Peyer's patch (tissue), 4 donors: ENCODE data around the gene EFCAB10.

ENCODE experiments used
- POLR2A ChIP-seq, 2 donors: fragments of 450-650 bp; IDR thresholded peaks; one replicate each; pipeline ENCODE4 v1.5.1; 2017; ENCODE audit warnings: antibody characterized with exemption in 2 of 2, mild to moderate bottlenecking in 2 of 2, moderate library complexity in 2 of 2
- TF ChIP-seq, protein P1 (sequence below), 6 experiments: fragments of 450-650 bp in 4 of 6; fragments of 200-600 bp in 2 of 6; sonication (generic) in 1 of 6; IDR thresholded peaks; one replicate each; pipeline ENCODE4 v1.5.1; 2017 to 2019; ENCODE audit warnings: antibody characterized with exemption in 6 of 6, mild to moderate bottlenecking in 3 of 6, moderate library complexity in 1 of 6

GRCh38 chr7:105625986-105626385 is 44.7 kb upstream of the EFCAB10 start:
- TF ChIP-seq, protein P1, sequence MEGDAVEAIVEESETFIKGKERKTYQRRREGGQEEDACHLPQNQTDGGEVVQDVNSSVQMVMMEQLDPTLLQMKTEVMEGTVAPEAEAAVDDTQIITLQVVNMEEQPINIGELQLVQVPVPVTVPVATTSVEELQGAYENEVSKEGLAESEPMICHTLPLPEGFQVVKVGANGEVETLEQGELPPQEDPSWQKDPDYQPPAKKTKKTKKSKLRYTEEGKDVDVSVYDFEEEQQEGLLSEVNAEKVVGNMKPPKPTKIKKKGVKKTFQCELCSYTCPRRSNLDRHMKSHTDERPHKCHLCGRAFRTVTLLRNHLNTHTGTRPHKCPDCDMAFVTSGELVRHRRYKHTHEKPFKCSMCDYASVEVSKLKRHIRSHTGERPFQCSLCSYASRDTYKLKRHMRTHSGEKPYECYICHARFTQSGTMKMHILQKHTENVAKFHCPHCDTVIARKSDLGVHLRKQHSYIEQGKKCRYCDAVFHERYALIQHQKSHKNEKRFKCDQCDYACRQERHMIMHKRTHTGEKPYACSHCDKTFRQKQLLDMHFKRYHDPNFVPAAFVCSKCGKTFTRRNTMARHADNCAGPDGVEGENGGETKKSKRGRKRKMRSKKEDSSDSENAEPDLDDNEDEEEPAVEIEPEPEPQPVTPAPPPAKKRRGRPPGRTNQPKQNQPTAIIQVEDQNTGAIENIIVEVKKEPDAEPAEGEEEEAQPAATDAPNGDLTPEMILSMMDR (IDR thresholded peaks at IDR 0.05), result no peak
- TF ChIP-seq POLR2A (IDR thresholded peaks at IDR 0.05), result no peak
